Suprapubic skin (tissue), 4 donors: ENCODE data around the gene PCSK5. TPM values are rescaled to one million over a fixed set of nuclear protein-coding genes. Genes with fewer than 3 reads are reported as not detected.

Experiments
- DNase-seq, 2 donors: peaks; one replicate each; pipeline ENCODE4 v3.0.0-alpha.2; 2019; ENCODE audit warnings: low spot score in 2 of 2
- H3K27ac ChIP-seq: fragments of 200-600 bp; sonication (generic); one replicate; pipeline ENCODE4 v1.5.1; 2019
- H3K27me3 ChIP-seq: fragments of 200-600 bp; sonication (generic); one replicate; pipeline ENCODE4 v1.5.1; 2019
- H3K36me3 ChIP-seq: fragments of 200-600 bp; sonication (generic); one replicate; pipeline ENCODE4 v1.5.1; 2019
- H3K4me1 ChIP-seq: fragments of 200-600 bp; sonication (generic); one replicate; pipeline ENCODE4 v1.5.1; 2019
- H3K4me3 ChIP-seq: fragments of 200-600 bp; sonication (generic); one replicate; pipeline ENCODE4 v1.5.1; 2019; ENCODE audit warnings: mild to moderate bottlenecking
- H3K9me3 ChIP-seq: fragments of 200-600 bp; sonication (generic); one replicate; pipeline ENCODE4 v1.5.1; 2019
- CTCF ChIP-seq, 2 donors: fragments of 200-600 bp in 1 of 2; fragments of 450-650 bp in 1 of 2; sonication (generic) in 1 of 2; IDR thresholded peaks; one replicate each; pipeline ENCODE4 v1.5.1; 2016 to 2019; ENCODE audit warnings: antibody characterized with exemption in 2 of 2, mild to moderate bottlenecking in 1 of 2, moderate library complexity in 1 of 2
- EP300 ChIP-seq: sonication (generic); formaldehyde crosslinking; IDR thresholded peaks from one replicate; pipeline ENCODE4 v1.6.1; 2017; ENCODE audit warnings: antibody characterized with exemption
- POLR2A ChIP-seq, 2 donors: fragments of 450-650 bp; IDR thresholded peaks; one replicate each; pipeline ENCODE4 v1.6.1; 2017; ENCODE audit warnings: antibody characterized with exemption in 2 of 2, mild to moderate bottlenecking in 2 of 2, moderate library complexity in 2 of 2
- POLR2AphosphoS5 ChIP-seq, 3 donors: sonication (generic); formaldehyde crosslinking; IDR thresholded peaks; one replicate each; pipeline ENCODE4 v1.6.1; 2017; ENCODE audit warnings: antibody characterized with exemption in 3 of 3
- WGBS: methylation state at CpG from one replicate; pipeline ENCODE4 v1.1.5; 2018; 5-methylcytosine and 5-hydroxymethylcytosine counted together
- total RNA-seq, 4 donors: library from RNA; depleted of rRNA; stranded (reverse); fragments of >200 nt; gene quantifications; one replicate each; pipeline ENCODE4 v1.1.0, GENCODE V29; 2016

PCSK5 gene
- total RNA-seq, 4 donors from 2014 or later, result 5.2 to 10.8 (median 7.3) TPM

GRCh38 chr9:76223749-76224340 lies 333.4 kb downstream of the PCSK5 start:
- Histone ChIP-seq H3K4me1 (peaks cover 2% of the 10 kb centered on the region), H3K36me3 (no peaks in the 10 kb centered on the region), H3K9me3 (no peaks in the 10 kb centered on the region), H3K4me3 (no peak overlapping the region), H3K27ac (no peak overlapping the region), H3K27me3 (peaks cover 1% of the 10 kb centered on the region)
- WGBS, result 28% methylated on average over 3 of the region's 3 CpGs
- TF ChIP-seq POLR2A (IDR thresholded peaks at IDR 0.05) (no peak), EP300 (no peak)
- no peak for DNase-seq

- WGBS, result 100% methylated on average over 1 of the region's 2 CpGs
- no peak overlapping the region for H3K4me3 ChIP-seq
- H3K9me3 ChIP-seq, result no peaks in the 10 kb centered on the region
- DNase-seq, result no peak
- peaks cover 2% of the 10 kb centered on the region for H3K4me1 ChIP-seq
- no peak for TF ChIP-seq CTCF (IDR thresholded peaks at IDR 0.05)
- no peak for TF ChIP-seq POLR2A (IDR thresholded peaks at IDR 0.05)
- no peaks in the 10 kb centered on the region for H3K36me3 ChIP-seq
- H3K27me3 ChIP-seq, result no peaks in the 10 kb centered on the region
- no peak overlapping the region for H3K27ac ChIP-seq
Measured at GRCh38 chr9:76227156-76227555, 336.7 kb downstream of the PCSK5 start.

- no peaks in the 10 kb centered on the region for H3K27me3 ChIP-seq
- H3K9me3 ChIP-seq, result no peaks in the 10 kb centered on the region
- no peaks in the 10 kb centered on the region for H3K36me3 ChIP-seq
- no peak for DNase-seq
- no peak overlapping the region for H3K4me3 ChIP-seq
- no peaks in the 10 kb centered on the region for H3K4me1 ChIP-seq
- no peak overlapping the region for H3K27ac ChIP-seq
- 72% methylated on average over 5 of the region's 5 CpGs for WGBS
- no peak for TF ChIP-seq POLR2AphosphoS5 (IDR thresholded peaks at IDR 0.05)
- no peak for TF ChIP-seq EP300
- TF ChIP-seq CTCF (IDR thresholded peaks at IDR 0.05), result no peak
- no peak for TF ChIP-seq POLR2A (IDR thresholded peaks at IDR 0.05)
Measured at GRCh38 chr9:76231001-76231400, 340.5 kb downstream of the PCSK5 start.

GRCh38 chr9:76232861-76233489 lies 342.5 kb downstream of the PCSK5 start:
- H3K27ac ChIP-seq, result no peak overlapping the region
- H3K4me1 ChIP-seq, result no peaks in the 10 kb centered on the region
- no peaks in the 10 kb centered on the region for H3K36me3 ChIP-seq
- H3K9me3 ChIP-seq, result no peaks in the 10 kb centered on the region
- 68% methylated on average over 7 of the region's 7 CpGs for WGBS
- no peak overlapping the region for H3K4me3 ChIP-seq
- TF ChIP-seq CTCF (IDR thresholded peaks at IDR 0.05), result no peak
- TF ChIP-seq POLR2A (IDR thresholded peaks at IDR 0.05), result no peak
- TF ChIP-seq POLR2AphosphoS5 (IDR thresholded peaks at IDR 0.05), result no peak
- no peak for TF ChIP-seq EP300
- no peak for DNase-seq
- H3K27me3 ChIP-seq, result no peaks in the 10 kb centered on the region

- no peak overlapping the region for H3K27ac ChIP-seq
- 73% methylated on average over 1 of the region's 1 CpG for WGBS
- no peak overlapping the region for H3K4me3 ChIP-seq
- no peak for TF ChIP-seq POLR2A (IDR thresholded peaks at IDR 0.05)
- no peak for TF ChIP-seq EP300
- TF ChIP-seq POLR2AphosphoS5 (IDR thresholded peaks at IDR 0.05), result no peak
- no peak for TF ChIP-seq CTCF (IDR thresholded peaks at IDR 0.05)
- H3K9me3 ChIP-seq, result no peaks in the 10 kb centered on the region
- no peaks in the 10 kb centered on the region for H3K4me1 ChIP-seq
- no peak for DNase-seq
- no peaks in the 10 kb centered on the region for H3K27me3 ChIP-seq
- no peaks in the 10 kb centered on the region for H3K36me3 ChIP-seq
Measured at GRCh38 chr9:76240578-76240977, 350.1 kb downstream of the PCSK5 start.
